NT2/D1 (cell line): ENCODE data around the gene MIPOL1.

ENCODE experiments used
- YY1 ChIP-seq: IDR thresholded peaks from 2 replicates; pipeline ENCODE4 v1.6.1; 2011; ENCODE audit not compliant: insufficient read length, insufficient read depth
- ZNF274 ChIP-seq: IDR thresholded peaks from 2 replicates; pipeline ENCODE4 v1.6.1; 2011; ENCODE audit warnings: mild to moderate bottlenecking, low read depth, low read length

DNA sequence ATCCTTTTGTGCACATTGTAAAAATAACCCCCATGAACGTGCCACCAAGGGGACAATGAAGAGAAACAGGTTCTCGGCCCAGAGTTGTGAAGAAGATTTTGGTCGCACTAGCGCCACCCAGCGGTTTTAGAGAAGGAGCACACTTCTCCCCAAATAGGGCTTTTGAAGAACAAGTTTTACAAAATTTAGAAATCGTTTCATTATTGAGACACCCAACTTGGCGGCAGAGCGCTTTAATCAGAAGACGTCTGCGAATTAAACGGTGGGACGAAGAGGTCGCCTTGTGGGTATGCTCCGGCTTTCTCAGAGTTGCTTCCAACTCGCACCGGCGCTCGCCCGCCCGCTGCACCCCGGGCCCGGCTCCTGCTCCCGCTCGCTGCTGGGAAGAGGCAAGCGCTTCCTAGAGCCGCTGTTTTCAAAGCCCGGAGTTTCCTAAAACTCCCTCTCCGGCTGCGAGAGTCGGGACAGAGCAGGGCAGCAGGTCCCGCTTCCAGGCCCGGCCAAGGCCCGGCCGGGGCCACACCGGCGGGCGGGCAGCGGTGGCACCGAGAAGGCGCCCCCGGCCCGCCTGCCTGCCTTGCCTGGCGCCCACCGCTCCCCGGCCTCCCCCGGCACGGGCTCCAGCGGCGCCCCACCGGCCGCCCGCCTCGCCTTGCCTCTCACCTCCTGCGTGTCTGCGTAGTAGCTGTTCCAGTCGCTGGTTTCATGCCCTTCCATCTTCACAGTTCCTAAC, 396.7 kb downstream of the MIPOL1 start:
- TF ChIP-seq ZNF274 (no peak), YY1 (no peak)
